Measurements from ENCODE around the gene EPOP. TPM values are rescaled to one million over a fixed set of nuclear protein-coding genes. Genes with fewer than 3 reads are reported as not detected.

EPOP gene
- total RNA-seq, 1 donor from 2014 or later, result 3.0 TPM

GRCh38 chr17:38663125-38663751, 11.5 kb downstream of the EPOP start:
- Mint-ChIP-seq H3K27me3 (peaks cover 43% of the 10 kb centered on the region), H3K36me3 (ENCODE audit: low read depth) (no peaks in the 10 kb centered on the region), H3K4me3 (no peak overlapping the region), H3K27ac (no peak overlapping the region), H3K4me1 (no peaks in the 10 kb centered on the region), H3K9me3 (no peaks in the 10 kb centered on the region)
- ChIA-PET CTCF (interaction anchor here (0.6 to 1.7 kb wide), 4 partner anchors 18 to 105 kb away, joined by 3 to 9 read pairs (median 4); partner anchors contain the start of gene PSMB3), POLR2A (interaction anchor here (0.7 kb wide), 1 partner anchor 178 kb away, joined by 3 read pairs; no protein-coding TSS in a partner anchor)
- ATAC-seq (ENCODE audit: low read depth) (peak; percentile 69), DNase-seq (no peak)
- intact Hi-C loops (cut with micrococcal nuclease), result no loop called here
- no peak for TF ChIP-seq CTCF (IDR thresholded peaks at IDR 0.05)

DNA sequence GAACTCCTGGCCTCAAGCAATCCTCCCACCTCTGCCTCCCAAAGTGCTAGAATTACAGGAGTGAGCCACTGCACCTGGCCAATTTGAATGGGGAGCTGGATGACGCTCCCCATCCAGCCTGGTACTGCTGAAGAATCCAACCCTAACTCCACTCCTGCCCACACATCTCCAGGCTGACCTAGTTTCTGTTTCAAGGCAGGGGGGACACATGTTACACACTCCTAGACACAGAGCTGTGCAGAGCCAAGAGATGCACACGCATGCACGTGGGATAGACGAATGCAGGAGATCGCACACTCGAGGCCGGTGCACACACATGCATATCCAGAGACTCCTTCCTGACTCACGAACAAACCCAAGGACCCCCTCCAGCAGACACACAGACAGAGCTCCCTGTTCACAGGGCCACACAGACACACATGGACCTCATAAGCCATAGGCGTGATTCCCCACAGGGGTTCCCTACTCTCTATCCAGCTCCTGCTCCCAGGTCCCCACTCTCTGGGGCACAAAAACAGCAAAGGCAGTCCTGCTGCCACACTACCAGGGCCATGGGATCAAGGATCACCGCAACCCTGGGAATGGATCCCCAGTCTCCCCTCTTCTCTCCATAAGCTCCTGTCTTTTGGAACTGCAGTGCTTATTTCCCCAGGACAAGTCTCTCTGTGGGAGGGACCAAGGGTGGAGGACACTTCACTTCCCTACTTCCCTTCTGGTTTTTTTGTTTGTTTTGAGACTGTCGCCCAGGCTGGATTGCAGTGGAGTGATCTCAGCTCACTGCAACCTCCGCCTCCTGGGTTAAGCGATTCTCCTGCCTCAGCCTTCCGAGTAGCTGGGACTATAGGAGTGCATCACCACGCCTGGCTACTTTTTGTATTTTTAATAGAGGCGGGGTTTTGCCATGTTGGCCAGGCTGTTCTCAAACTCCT, 14.4 kb downstream of the EPOP start:
- Mint-ChIP-seq H3K27me3 (peaks cover 49% of the 10 kb centered on the region), H3K9me3 (no peaks in the 10 kb centered on the region), H3K4me1 (peaks cover 5% of the 10 kb centered on the region), H3K36me3 (ENCODE audit: low read depth) (no peaks in the 10 kb centered on the region), H3K4me3 (no peak overlapping the region), H3K27ac (no peak overlapping the region)
- intact Hi-C loops (cut with micrococcal nuclease), result no loop called here
- DNase-seq (no peak), ATAC-seq (ENCODE audit: low read depth) (no peak)
- ChIA-PET CTCF (interaction anchor here (0.8 kb wide), 1 partner anchor 102 kb away, joined by 3 read pairs; no protein-coding TSS in a partner anchor), POLR2A (no interaction called here)
- no peak for TF ChIP-seq CTCF (IDR thresholded peaks at IDR 0.05)

GRCh38 chr17:38659415-38659814, 15.3 kb downstream of the EPOP start:
- no peak for DNase-seq

DNA sequence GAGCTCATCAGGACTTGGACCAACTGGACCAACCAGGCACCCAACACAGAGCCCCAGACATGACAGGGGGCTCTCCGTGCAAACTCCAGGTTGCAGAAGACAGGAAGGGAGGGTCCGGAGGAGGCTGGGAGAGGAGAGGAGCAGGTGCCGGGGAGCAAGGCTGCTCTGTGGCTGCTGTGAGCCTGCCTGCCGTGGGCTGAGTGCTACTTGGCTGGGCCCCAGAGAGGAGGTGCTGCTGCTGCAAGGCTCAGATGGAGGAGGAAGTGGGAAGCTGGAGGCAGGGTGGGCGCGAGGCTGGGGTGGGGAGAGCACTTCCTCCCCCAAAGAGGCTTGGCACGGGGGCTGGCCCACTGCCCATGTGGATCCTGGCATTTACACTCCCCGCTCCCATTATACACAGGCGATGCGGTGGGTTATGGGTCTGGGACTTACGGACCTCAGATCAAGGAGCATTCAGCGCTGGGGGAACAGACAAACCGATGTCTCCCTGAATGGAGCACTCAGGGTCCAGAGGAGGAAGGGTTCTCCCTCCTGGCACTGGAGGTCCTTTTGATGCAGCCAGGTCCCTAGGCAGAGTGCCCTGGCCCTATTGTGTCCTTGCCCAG, 15.9 kb downstream of the EPOP start:
- ChIA-PET CTCF (no interaction called here), POLR2A (interaction anchor here (0.5 to 0.6 kb wide), 2 partner anchors 133 to 369 kb away, joined by 3 read pairs; no protein-coding TSS in a partner anchor)
- H3K4me1 Mint-ChIP-seq, result peaks cover 12% of the 10 kb centered on the region
- H3K9me3 Mint-ChIP-seq, result no peaks in the 10 kb centered on the region
- ATAC-seq (ENCODE audit: low read depth) (no peak), DNase-seq (no peak)
- H3K27me3 Mint-ChIP-seq, result peaks cover 46% of the 10 kb centered on the region
- H3K27ac Mint-ChIP-seq, result no peak overlapping the region
- intact Hi-C loops (cut with micrococcal nuclease), result no loop called here
- no peaks in the 10 kb centered on the region for H3K36me3 Mint-ChIP-seq (ENCODE audit: low read depth)
- no peak for TF ChIP-seq CTCF (IDR thresholded peaks at IDR 0.05)
- H3K4me3 Mint-ChIP-seq, result no peak overlapping the region

More at GRCh38 chr17:38659415-38659814, 15.3 kb downstream of the EPOP start:
- Mint-ChIP-seq H3K36me3 (ENCODE audit: low read depth) (no peaks in the 10 kb centered on the region), H3K4me3 (no peak overlapping the region), H3K27ac (no peak overlapping the region), H3K4me1 (peaks cover 8% of the 10 kb centered on the region), H3K27me3 (peaks cover 45% of the 10 kb centered on the region), H3K9me3 (no peaks in the 10 kb centered on the region)
- no peak for TF ChIP-seq CTCF (IDR thresholded peaks at IDR 0.05)
- ChIA-PET POLR2A (no interaction called here), CTCF (no interaction called here)
- ATAC-seq (ENCODE audit: low read depth), result no peak
- intact Hi-C loops (cut with micrococcal nuclease), result no loop called here
